Loucy (cell line): ENCODE results near the gene MAP3K6.

Experiments
- H2AFZ ChIP-seq: fragments of 200-600 bp; sonication (generic); 2 replicates; pipeline ENCODE4 v1.6.0; 2016; ENCODE audit warnings: antibody characterized with exemption, mild to moderate bottlenecking, low read length, moderate library complexity
- H3F3A ChIP-seq: fragments of 200-600 bp; 2 replicates; pipeline ENCODE4 v1.6.0; 2016; ENCODE audit warnings: antibody characterized with exemption, low read depth, mild to moderate bottlenecking
- H3K27me3 ChIP-seq: fragments of 200-600 bp; sonication (generic); 2 replicates; pipeline ENCODE4 v1.6.1; 2014; ENCODE audit warnings: low read length, mild to moderate bottlenecking; ENCODE audit not compliant: insufficient read depth, poor library complexity, severe bottlenecking
- H3K36me3 ChIP-seq: fragments of 200-600 bp; sonication (generic); 2 replicates; pipeline ENCODE4 v1.6.1; 2016; ENCODE audit warnings: low read length; ENCODE audit not compliant: insufficient read depth
- H3K4me1 ChIP-seq: fragments of 200-600 bp; sonication (generic); 2 replicates; pipeline ENCODE4 v1.5.1; 2014; ENCODE audit warnings: low read length, mild to moderate bottlenecking; ENCODE audit not compliant: insufficient read depth, poor library complexity, severe bottlenecking
- H3K4me2 ChIP-seq: fragments of 200-600 bp; sonication (generic); 2 replicates; pipeline ENCODE4 v1.6.0; 2014; ENCODE audit warnings: antibody characterized with exemption, low read length, low read depth, mild to moderate bottlenecking; ENCODE audit not compliant: poor library complexity, severe bottlenecking
- H3K4me3 ChIP-seq: fragments of 200-600 bp; sonication (generic); 2 replicates; pipeline ENCODE4 v1.5.1; 2014; ENCODE audit warnings: low read length, mild to moderate bottlenecking, mixed read lengths; ENCODE audit not compliant: poor library complexity, severe bottlenecking
- H3K79me2 ChIP-seq: fragments of 200-600 bp; sonication (generic); 2 replicates; pipeline ENCODE4 v1.6.1; 2014; ENCODE audit warnings: low read length; ENCODE audit not compliant: insufficient read depth
- H3K9ac ChIP-seq: fragments of 200-600 bp; sonication (generic); 2 replicates; pipeline ENCODE4 v1.6.0; 2014; ENCODE audit warnings: mild to moderate bottlenecking, low read depth, low read length, moderate library complexity; ENCODE audit not compliant: poor library complexity, severe bottlenecking
- H3K9me2 ChIP-seq: fragments of 200-600 bp; sonication (generic); replicated peaks from 2 replicates; pipeline ENCODE4 v1.6.1; 2016; ENCODE audit warnings: low read depth, low read length, mixed read lengths
- H3K9me3 ChIP-seq: fragments of 200-600 bp; sonication (generic); 2 replicates; pipeline ENCODE4 v1.6.1; 2014; ENCODE audit warnings: mild to moderate bottlenecking, antibody characterized with exemption, low read length, low read depth; ENCODE audit not compliant: insufficient read depth
- H4K20me1 ChIP-seq: fragments of 200-600 bp; sonication (generic); 2 replicates; pipeline ENCODE4 v1.6.0; 2014; ENCODE audit warnings: antibody characterized with exemption, low read length, mild to moderate bottlenecking; ENCODE audit not compliant: insufficient read depth, poor library complexity, severe bottlenecking
- CTCF ChIP-seq: fragments of 200-600 bp; sonication (generic); conservative IDR thresholded peaks from 2 replicates; pipeline ENCODE4 v1.5.1; 2014; ENCODE audit warnings: mild to moderate bottlenecking, antibody characterized with exemption, low read length
- EZH2phosphoT487 ChIP-seq: fragments of 200-600 bp; IDR thresholded peaks from 2 replicates; pipeline ENCODE4 v1.6.1; 2018; ENCODE audit warnings: antibody characterized with exemption, mild to moderate bottlenecking, moderate library complexity, borderline replicate concordance

The MAP3K6 gene

DNA sequence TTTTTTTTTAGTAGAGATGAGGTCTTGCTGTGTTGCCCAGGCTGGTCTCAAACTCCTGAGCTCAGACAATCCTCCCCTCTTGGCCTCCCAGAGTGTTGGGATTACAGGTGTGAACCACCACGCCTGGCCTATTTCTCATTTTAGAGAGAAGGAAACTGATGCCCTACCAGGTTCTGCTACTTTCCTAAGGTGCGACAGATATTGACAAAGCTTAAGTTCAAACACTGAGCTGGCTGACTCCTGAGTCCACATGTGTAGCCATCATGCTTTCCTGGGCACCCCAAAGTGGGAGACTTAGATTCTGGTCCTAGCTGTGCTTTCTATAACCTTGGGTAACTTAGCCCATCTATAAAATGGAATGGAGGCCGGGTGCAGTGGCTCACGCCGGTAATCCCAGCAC, 49.9 kb downstream of the MAP3K6 start:
- no peaks in the 10 kb centered on the region for H3K9me3 ChIP-seq
- H3K36me3 ChIP-seq = no peaks in the 10 kb centered on the region
- H3K9ac ChIP-seq = no peak overlapping the region
- H3K4me2 ChIP-seq = no peak overlapping the region
- no peak overlapping the region for H2AFZ ChIP-seq
- H3K4me3 ChIP-seq = no peak overlapping the region
- no peaks in the 10 kb centered on the region for H3K4me1 ChIP-seq
- no peaks in the 10 kb centered on the region for H3K27me3 ChIP-seq
- no peaks in the 10 kb centered on the region for H3K79me2 ChIP-seq
- H4K20me1 ChIP-seq = no peaks in the 10 kb centered on the region
- no peaks in the 10 kb centered on the region for H3K9me2 ChIP-seq
- TF ChIP-seq CTCF (no peak), EZH2phosphoT487 (no peak)
- H3F3A ChIP-seq = no peaks in the 10 kb centered on the region

DNA sequence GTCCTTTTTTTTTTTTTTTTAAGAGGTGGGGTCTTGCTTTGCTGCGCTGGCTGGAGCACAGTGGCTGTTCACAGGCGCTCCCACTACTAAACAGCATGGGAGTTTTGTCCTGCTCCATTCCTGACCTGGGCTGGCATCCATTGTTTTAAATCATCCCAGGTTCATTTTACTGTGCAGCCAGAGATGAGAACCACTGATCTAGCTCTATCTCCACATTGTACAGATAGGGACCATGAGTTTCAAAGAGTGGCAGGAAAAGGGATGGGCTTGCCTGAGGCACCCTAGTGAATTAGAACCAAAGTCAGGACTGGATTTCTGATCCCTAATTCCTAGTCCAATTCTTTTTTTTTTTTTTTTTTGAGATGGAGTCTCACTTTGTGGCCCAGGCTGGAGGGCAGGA, 52.0 kb downstream of the MAP3K6 start:
- Histone ChIP-seq H3K4me3 (no peak overlapping the region), H3K9me3 (no peaks in the 10 kb centered on the region), H3K4me1 (no peaks in the 10 kb centered on the region), H3K79me2 (no peaks in the 10 kb centered on the region), H2AFZ (no peak overlapping the region), H3K9me2 (no peaks in the 10 kb centered on the region), H3K9ac (no peak overlapping the region), H3K4me2 (no peak overlapping the region), H3K36me3 (no peaks in the 10 kb centered on the region), H4K20me1 (no peaks in the 10 kb centered on the region), H3K27me3 (no peaks in the 10 kb centered on the region), H3F3A (no peaks in the 10 kb centered on the region)
- no peak for TF ChIP-seq EZH2phosphoT487
- TF ChIP-seq CTCF = no peak

DNA sequence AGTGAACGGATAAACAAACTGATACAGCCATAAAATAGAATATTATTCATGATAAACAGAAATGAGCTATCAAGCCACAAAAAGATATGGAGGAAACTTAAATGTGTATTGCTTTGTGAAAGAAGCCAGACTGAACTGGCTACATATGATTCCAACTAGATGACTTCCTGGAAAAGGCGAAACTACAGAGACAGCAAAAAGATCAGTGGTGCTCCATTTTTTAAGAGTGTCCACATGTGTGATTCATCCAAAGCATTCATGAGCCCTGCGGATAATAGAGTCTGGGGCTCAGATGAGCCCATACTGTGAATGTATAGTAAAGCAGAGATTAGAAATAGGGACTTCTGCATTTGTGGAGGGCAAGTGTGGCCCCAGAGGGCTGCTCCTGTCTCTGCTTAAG, 52.6 kb downstream of the MAP3K6 start:
- no peak overlapping the region for H3K4me3 ChIP-seq
- H3K9me3 ChIP-seq = no peaks in the 10 kb centered on the region
- no peaks in the 10 kb centered on the region for H3K79me2 ChIP-seq
- no peak overlapping the region for H2AFZ ChIP-seq
- no peak overlapping the region for H3K9ac ChIP-seq
- no peaks in the 10 kb centered on the region for H3K4me1 ChIP-seq
- TF ChIP-seq CTCF (no peak), EZH2phosphoT487 (no peak)
- H3K4me2 ChIP-seq = no peak overlapping the region
- H3K9me2 ChIP-seq = no peaks in the 10 kb centered on the region
- no peaks in the 10 kb centered on the region for H3K27me3 ChIP-seq
- H3K36me3 ChIP-seq = no peaks in the 10 kb centered on the region
- no peaks in the 10 kb centered on the region for H3F3A ChIP-seq
- no peaks in the 10 kb centered on the region for H4K20me1 ChIP-seq
